ENCODE results near the gene SALL3.

Gene SALL3

DNA sequence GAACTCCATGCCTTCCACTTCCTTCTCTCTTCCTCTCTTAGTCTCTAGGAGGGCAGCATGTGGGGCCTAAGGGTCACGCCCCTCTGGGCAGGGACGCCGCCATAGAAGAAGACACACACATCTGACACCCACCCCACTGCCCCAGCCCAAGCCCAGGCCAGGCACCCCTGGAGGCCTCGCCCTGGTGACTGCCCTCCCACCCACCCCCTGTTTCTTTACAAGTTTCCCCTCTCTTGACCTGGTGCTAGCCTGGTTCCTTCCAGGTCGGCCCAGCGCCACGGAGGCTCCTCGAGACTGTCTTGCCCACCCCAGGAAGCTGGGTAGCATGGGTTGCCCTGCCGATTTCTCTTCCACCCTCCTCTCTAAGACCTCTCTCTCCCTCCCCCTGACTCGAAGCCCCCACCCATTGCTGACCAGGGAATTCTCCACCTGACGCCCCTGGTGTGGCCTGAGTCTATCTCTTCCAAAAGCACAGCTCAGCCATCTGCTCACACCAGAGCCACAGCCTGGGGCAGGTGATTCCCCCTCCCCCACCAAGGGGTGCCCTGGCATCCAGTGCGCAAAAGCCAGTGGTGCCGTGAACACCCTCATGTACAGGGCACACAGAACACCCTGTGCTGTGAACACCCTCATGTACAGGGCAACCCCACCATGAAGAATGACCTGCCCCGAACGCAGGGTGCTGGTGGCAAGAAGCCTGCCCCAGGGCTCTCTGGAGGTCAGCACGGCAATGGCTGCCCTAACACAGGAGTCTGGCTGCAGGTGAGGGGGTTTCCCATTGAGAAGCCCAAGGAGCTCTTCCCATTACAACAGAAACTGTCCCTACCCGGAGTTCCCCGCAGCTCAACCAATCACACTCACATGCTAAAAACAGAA lies 13.5 kb upstream of the SALL3 start:
- no peak for DNase-seq (ENCODE audit: low spot score)

DNA sequence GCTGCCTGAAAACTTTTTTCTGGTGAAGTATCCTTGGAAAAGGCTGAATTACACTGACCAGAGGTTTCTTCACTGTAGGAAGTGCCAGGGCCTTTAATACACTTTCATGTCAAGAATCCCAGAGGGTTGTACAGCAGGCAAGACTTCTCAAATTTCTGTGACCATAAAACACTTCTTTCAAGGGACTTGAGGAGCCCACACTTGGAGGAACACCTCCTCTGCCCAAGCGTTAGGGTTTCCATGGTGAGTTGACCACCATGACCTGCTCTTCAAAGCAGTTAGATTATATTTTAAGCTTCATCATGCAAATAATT lies 12.9 kb upstream of the SALL3 start:
- no peak for DNase-seq (ENCODE audit: low spot score)

- no peak for DNase-seq (ENCODE audit: low spot score)
Measured at GRCh38 chr18:78967692-78968091, 11.9 kb upstream of the SALL3 start.

- no peak for DNase-seq (ENCODE audit: low spot score)
Measured at GRCh38 chr18:78969574-78970315, 9.9 kb upstream of the SALL3 start.

- no peak for DNase-seq (ENCODE audit: low spot score)
Measured at GRCh38 chr18:78970774-78971333, 8.8 kb upstream of the SALL3 start.

- no peak for DNase-seq (ENCODE audit: low spot score)
Measured at GRCh38 chr18:78971511-78972245, 7.9 kb upstream of the SALL3 start.

DNA sequence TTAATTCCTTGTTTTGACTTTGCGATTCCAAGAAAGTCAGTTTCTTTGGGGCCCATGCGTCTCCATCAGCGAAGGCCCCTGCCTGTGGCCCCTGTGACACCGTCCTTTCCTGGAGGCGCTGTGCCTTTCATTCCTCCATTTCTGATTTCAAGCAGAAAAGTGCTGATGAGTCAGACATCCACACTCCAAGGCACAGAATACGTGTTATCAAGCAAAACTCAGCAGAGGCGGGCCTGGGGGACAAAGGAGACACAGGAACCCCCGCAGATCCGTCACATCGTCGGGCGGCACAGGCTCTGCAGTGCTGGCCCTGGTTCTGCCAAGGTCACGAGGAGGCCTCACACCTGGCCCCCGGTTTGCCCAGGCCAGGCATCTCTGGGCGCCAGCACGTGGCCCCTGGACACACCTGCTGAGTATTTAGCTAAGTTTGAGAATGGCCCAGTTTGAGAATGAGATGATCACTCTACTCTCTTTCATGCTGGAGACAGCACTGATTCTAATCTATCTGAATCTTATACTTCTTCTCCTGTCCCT lies 7.2 kb upstream of the SALL3 start:
- no peak for DNase-seq (ENCODE audit: low spot score)

- no peak for DNase-seq (ENCODE audit: low spot score)
Measured at GRCh38 chr18:78972930-78973331, 6.7 kb upstream of the SALL3 start.

GRCh38 chr18:78973357-78974083 lies 6.1 kb upstream of the SALL3 start:
- no peak for DNase-seq (ENCODE audit: low spot score)

DNA sequence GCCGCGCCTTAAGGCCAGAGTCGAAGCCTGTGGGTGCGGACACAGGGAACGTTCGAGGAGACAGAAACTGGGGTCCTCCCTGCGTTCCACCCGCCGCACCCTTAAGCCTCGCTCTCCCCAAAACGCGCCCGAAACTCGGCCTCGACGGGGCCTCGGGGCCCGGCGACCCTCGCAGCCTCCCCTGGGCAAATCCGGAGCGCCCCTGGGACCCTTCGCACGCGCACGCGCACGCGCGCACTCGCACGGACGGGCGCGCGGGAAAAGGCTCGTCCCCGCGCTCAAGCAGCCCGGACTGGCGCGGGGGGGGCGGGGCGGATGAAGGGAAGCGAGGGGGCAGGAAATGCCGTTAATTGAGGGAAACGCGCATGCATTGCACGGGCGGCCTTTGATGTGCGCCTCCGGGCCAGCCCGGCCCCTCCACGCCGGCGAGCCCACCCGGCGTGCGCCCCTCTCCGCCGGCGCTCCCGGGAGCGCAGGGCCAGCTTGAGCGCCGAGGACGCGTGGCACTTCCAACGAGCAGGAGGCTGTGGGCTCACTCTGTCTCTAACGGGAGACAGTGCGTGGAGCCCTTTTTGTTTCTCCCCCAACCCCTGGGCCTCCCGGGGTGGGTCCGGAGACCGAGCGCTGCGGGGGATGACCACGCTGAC lies 5.4 kb upstream of the SALL3 start:
- no peak for DNase-seq (ENCODE audit: low spot score)

DNA sequence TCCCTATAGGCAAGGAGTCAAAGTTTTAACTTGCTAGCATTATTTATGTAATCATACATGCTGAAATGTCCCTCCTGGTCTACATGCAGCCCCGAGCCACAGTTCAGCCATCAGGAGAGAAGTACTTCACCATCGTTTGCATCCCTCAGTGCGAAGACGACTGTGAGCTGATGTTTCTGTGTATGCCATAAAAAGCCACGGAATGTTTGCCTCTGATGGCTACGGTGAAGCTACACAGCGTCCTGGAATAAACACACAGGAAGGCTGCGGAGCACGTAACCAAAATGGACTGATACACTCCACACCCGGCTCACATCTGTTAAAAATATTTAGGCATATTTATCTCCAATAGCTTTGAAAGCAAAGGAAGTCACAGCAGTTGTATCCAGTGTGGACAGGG lies 4.3 kb upstream of the SALL3 start:
- DNase-seq (ENCODE audit: low spot score): no peak

DNA sequence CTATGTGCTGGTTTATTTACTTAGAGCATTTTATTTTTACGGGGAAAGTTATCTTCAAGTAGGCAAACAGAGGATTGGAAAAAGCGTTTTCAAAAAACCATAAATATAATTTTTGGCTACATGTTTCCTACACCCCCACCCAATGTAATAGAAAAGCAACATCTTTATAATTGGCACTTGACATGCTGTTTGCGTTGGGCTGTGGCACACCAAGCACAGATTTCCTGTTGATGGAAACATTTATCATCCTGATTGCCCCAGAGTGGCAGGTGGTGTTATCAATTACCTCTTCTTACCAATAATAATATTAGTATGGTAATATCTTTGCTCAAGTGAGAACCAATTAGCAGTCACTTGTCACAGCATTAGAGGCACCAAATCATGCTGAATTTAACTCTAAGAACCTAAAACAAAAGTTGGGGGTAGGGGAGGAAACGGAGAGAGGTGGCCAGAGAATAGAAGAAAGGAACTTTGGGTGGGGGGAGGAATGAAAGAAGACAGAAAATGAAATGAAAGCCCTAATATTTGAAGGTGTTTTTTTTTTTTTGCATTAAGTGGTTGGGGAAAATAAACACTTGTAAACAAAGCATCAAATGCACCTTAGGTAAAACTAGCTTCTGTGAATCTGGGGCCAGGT lies 3.8 kb upstream of the SALL3 start:
- no peak for DNase-seq (ENCODE audit: low spot score)

- no peak for DNase-seq (ENCODE audit: low spot score)
Measured at GRCh38 chr18:78976765-78977636, 2.6 kb upstream of the SALL3 start.

- no peak for DNase-seq (ENCODE audit: low spot score)
Measured at GRCh38 chr18:78977637-78978348, 1.8 kb upstream of the SALL3 start.

DNA sequence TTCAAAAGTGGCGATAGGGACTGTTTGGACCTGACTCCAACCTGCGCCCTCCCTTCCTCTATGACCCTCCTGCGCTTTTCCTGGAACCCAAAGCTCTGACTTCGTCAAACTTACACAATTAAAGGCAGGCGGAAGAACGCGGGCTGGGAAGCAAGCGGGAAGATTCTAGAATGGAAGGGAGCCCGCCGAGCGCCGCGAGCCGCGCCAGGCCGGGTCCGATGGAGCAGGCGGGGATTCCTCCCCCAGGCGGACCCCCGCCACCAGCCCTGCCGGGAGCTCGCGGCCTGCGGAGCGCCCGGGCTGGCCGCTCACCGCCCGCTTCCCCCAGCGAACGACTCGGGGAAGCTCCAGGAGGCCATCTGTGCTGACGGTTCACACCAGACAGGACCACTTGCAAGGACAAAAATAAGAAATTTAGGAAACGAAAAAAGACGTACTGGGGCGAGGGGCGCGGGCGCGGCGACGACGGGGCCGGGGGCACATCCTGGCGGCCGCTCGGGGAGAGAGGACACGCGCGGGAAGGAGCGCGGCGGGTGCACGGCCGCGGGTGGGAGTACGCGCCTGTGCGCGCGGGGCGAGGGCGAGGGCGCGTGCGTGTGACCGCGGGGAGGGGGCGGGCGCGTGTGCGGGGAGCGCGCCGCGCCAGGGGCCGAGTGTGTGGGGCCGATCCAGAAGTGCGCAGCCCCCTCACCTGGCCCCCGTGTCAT lies 1.1 kb upstream of the SALL3 start:
- no peak for DNase-seq (ENCODE audit: low spot score)

DNA sequence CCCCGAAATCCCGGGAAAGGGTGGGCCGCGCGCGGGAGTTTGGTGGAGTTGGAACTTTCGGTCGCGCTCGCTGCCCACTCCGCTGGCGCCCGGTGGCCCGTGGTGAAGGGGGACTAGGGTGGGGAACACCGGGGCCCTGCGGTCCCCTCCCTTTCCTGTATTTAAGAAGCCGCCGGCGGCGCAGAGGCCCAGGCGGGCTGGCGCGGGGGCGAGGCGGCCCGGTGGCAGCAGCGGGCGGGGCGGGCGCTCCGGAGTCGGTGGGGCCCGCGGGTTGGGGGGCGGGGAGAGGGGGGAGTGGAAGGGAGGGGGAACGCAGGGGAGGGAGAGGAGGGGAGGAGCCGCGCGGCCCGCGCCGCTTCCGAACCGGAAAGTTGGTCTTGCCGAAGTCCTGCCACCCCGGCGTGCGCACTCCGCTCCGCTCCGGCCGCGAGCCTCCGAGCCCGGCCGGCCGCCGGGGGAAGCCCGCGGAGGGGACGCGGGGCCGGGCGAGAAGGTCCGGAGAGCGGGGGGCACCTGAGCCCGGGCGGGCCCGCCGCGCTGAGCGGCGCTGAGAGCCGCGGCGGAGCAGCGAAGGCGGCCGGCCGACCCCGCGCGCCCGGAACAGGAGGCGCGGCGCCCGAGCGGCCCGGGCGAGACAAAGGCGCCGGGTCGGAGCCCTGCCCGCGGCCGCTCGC lies 425 bp upstream of the SALL3 start:
- DNase-seq (ENCODE audit: low spot score): no peak

- DNase-seq (ENCODE audit: low spot score): no peak
Measured at GRCh38 chr18:78980279-78980771, 707 bp downstream of the SALL3 start.

All from NAMALWA (cell line).